GM23338 (cell line): Measurements from ENCODE around the gene RBMS2. TPM values are rescaled to one million over a fixed set of nuclear protein-coding genes. Genes with fewer than 3 reads are reported as not detected.

Experiments used
- ATAC-seq: fragments of 200-7000 bp; cut with Tn5 transposase; 3 replicates; pipeline ENCODE4 v1.9.1; 2020
- DNase-seq: peaks from one replicate; pipeline ENCODE4 v3.0.0-alpha.2; 2015; ENCODE audit warnings: low spot score
- H2AFZ ChIP-seq: fragments of 200-600 bp; sonication (generic); 2 replicates; pipeline ENCODE4 v1.8.0; 2016; ENCODE audit warnings: antibody characterized with exemption, mild to moderate bottlenecking, moderate library complexity
- H3F3A ChIP-seq: fragments of 200-600 bp; sonication (generic); replicated peaks from 2 replicates; pipeline ENCODE4 v1.8.0; 2017; ENCODE audit warnings: antibody characterized with exemption, mixed run types, low read depth
- H3K27ac ChIP-seq: fragments of 200-600 bp; sonication (generic); 2 replicates; pipeline ENCODE4 v1.6.1; 2016; ENCODE audit warnings: low read depth
- H3K27me3 ChIP-seq: fragments of 200-600 bp; sonication (generic); 2 replicates; pipeline ENCODE4 v1.8.0; 2016; ENCODE audit warnings: mild to moderate bottlenecking, mixed run types, moderate library complexity; ENCODE audit not compliant: insufficient read depth
- H3K36me3 ChIP-seq: fragments of 200-600 bp; sonication (generic); 2 replicates; pipeline ENCODE4 v1.8.0; 2016; ENCODE audit warnings: mild to moderate bottlenecking; ENCODE audit not compliant: insufficient read depth
- H3K4me1 ChIP-seq: fragments of 200-600 bp; sonication (generic); 2 replicates; pipeline ENCODE4 v1.8.0; 2016; ENCODE audit warnings: mild to moderate bottlenecking, moderate library complexity; ENCODE audit not compliant: insufficient read depth
- H3K4me2 ChIP-seq: fragments of 200-600 bp; sonication (generic); 2 replicates; pipeline ENCODE4 v1.7.1; 2017; ENCODE audit warnings: mixed run types
- H3K4me3 ChIP-seq: fragments of 200-600 bp; sonication (generic); 2 replicates; pipeline ENCODE4 v1.6.1; 2016; ENCODE audit warnings: mixed run types
- H3K79me2 ChIP-seq: fragments of 200-600 bp; sonication (generic); replicated peaks from 2 replicates; pipeline ENCODE4 v1.8.0; 2017; ENCODE audit warnings: mild to moderate bottlenecking; ENCODE audit not compliant: insufficient read depth
- H3K9me2 ChIP-seq: fragments of 200-600 bp; sonication (generic); 2 replicates; pipeline ENCODE4 v1.8.0; 2017; ENCODE audit not compliant: insufficient read depth
- H4K20me1 ChIP-seq: fragments of 200-600 bp; sonication (generic); replicated peaks from 2 replicates; pipeline ENCODE4 v1.8.0; 2017; ENCODE audit warnings: mild to moderate bottlenecking; ENCODE audit not compliant: insufficient read depth
- H3K27ac Mint-ChIP-seq: 2 replicates; pipeline ENCODE4 v1.8.0; 2020; ENCODE audit warnings: inconsistent platforms, mild to moderate bottlenecking, moderate library complexity, mixed read lengths
- H3K27me3 Mint-ChIP-seq: 3 replicates; pipeline ENCODE4 v1.8.0; 2022; ENCODE audit warnings: low read depth, mild to moderate bottlenecking, moderate library complexity, mixed read lengths, inconsistent platforms; ENCODE audit not compliant: insufficient read depth, poor library complexity
- H3K36me3 Mint-ChIP-seq: 3 replicates; pipeline ENCODE4 v1.8.0; 2021; ENCODE audit warnings: low read depth, mild to moderate bottlenecking, inconsistent platforms, moderate library complexity, mixed read lengths
- H3K4me1 Mint-ChIP-seq: 3 replicates; pipeline ENCODE4 v1.8.0; 2020; ENCODE audit warnings: mild to moderate bottlenecking, inconsistent platforms, mixed read lengths
- H3K4me3 Mint-ChIP-seq: 3 replicates; pipeline ENCODE4 v1.8.0; 2021; ENCODE audit warnings: moderate library complexity, mild to moderate bottlenecking, inconsistent platforms, mixed read lengths
- H3K9me3 Mint-ChIP-seq: 3 replicates; pipeline ENCODE4 v1.8.0; 2020; ENCODE audit warnings: moderate library complexity, mild to moderate bottlenecking, inconsistent platforms, mixed read lengths
- CREB1 ChIP-seq: fragments of 250-450 bp; sonication (Bioruptor Pico); IDR thresholded peaks from 2 replicates; pipeline ENCODE4 v1.5.0; 2020; ENCODE audit warnings: low read depth, mild to moderate bottlenecking, moderate library complexity
- ETS1 ChIP-seq: IDR thresholded peaks from 2 replicates; pipeline ENCODE4 v1.6.1; 2016; ENCODE audit warnings: antibody characterized with exemption
- EZH2 ChIP-seq: fragments of 200-600 bp; sonication (generic); IDR thresholded peaks from one replicate; pipeline ENCODE4 v1.8.0; 2017; ENCODE audit warnings: antibody characterized with exemption, mild to moderate bottlenecking, low read depth; ENCODE audit not compliant: unreplicated experiment
- EZH2phosphoT487 ChIP-seq: fragments of 200-600 bp; sonication (generic); IDR thresholded peaks from one replicate; pipeline ENCODE4 v1.8.1; 2018; ENCODE audit warnings: antibody characterized with exemption; ENCODE audit not compliant: unreplicated experiment
- JUNB ChIP-seq: IDR thresholded peaks from one replicate; pipeline ENCODE4 v1.6.1; 2016; ENCODE audit warnings: antibody characterized with exemption; ENCODE audit not compliant: unreplicated experiment
- NANOG ChIP-seq: IDR thresholded peaks from 2 replicates; pipeline ENCODE4 v1.6.1; 2016; ENCODE audit warnings: antibody characterized with exemption, borderline replicate concordance
- POLR2AphosphoS5 ChIP-seq: IDR thresholded peaks from 2 replicates; pipeline ENCODE4 v1.6.1; 2016; ENCODE audit warnings: antibody characterized with exemption, low read depth
- STAT1 ChIP-seq: IDR thresholded peaks from one replicate; pipeline ENCODE4 v1.6.1; 2016; ENCODE audit warnings: antibody characterized with exemption; ENCODE audit not compliant: unreplicated experiment
- ZNF114 ChIP-seq: fragments of 250-450 bp; sonication (Bioruptor Pico); IDR thresholded peaks from 2 replicates; pipeline ENCODE4 v1.5.0; 2020; ENCODE audit warnings: mild to moderate bottlenecking, moderate library complexity
- ZNF331 ChIP-seq: fragments of 250-450 bp; sonication (Bioruptor Pico); IDR thresholded peaks from 2 replicates; pipeline ENCODE4 v1.5.0; 2020; ENCODE audit warnings: low read depth, mild to moderate bottlenecking, moderate library complexity
- polyA plus RNA-seq: library from polyadenylated mRNA; unstranded; fragments of >200 nt; fragmentation: Nextera tagmentation; extraction: Ambion mirVana; gene quantifications from 2 replicates; pipeline ENCODE4 v1.2.1, GENCODE V29; 2016
- total RNA-seq: library from RNA; depleted of rRNA; stranded (reverse); fragments of >200 nt; shearing (Covaris generic); gene quantifications from 2 replicates; pipeline ENCODE4 v1.2.3, GENCODE V29; 2014
- TF ChIP-seq, protein P1 (sequence below): fragments of 250-450 bp; sonication (Bioruptor Pico); IDR thresholded peaks from 2 replicates; pipeline ENCODE4 v1.5.0; 2020; ENCODE audit warnings: mild to moderate bottlenecking, moderate library complexity
- TF ChIP-seq, protein P2 (sequence below), 2 experiments: fragments of 200-600 bp in 1 of 2; sonication (generic) in 1 of 2; conservative IDR thresholded peaks; 2 replicates each; pipeline versions ENCODE4 v1.5.1 to v1.6.1; 2016 to 2017; ENCODE audit warnings: antibody characterized with exemption in 2 of 2, low read depth in 2 of 2, mild to moderate bottlenecking in 2 of 2, moderate library complexity in 1 of 2
- TF ChIP-seq, protein P3 (sequence below): IDR thresholded peaks from one replicate; pipeline ENCODE4 v1.6.1; 2018; ENCODE audit warnings: antibody characterized with exemption; ENCODE audit not compliant: unreplicated experiment

Gene RBMS2
- total and polyA plus RNA-seq, 2 experiments from 2014 or later = 9.2 to 16.8 TPM

- Histone ChIP-seq H3K27ac (no peak overlapping the region), H3K4me1 (peaks cover 28% of the 10 kb centered on the region), H3K4me3 (no peak overlapping the region), H3K79me2 (no peaks in the 10 kb centered on the region), H3K36me3 (no peaks in the 10 kb centered on the region), H4K20me1 (no peaks in the 10 kb centered on the region), H3K27me3 (no peaks in the 10 kb centered on the region), H3K9me2 (no peaks in the 10 kb centered on the region), H3K4me2 (no peak overlapping the region), H2AFZ (no peak overlapping the region), H3F3A (0 out of 2 replicates have a peak, but pooled peaks cover 8% of the 10 kb centered on the region)
- Mint-ChIP-seq H3K36me3 (peaks cover 2% of the 10 kb centered on the region; the same call in 1 of the 3 replicates), H3K4me3 (no peak overlapping the region), H3K4me1 (peaks cover 27% of the 10 kb centered on the region), H3K9me3 (no peaks in the 10 kb centered on the region), H3K27ac (no peak overlapping the region), H3K27me3 (peaks cover 1% of the 10 kb centered on the region)
- DNase-seq = no peak
- ATAC-seq = no peak
- no peak for TF ChIP-seq NANOG
- no peak for TF ChIP-seq CREB1 (CRISPR knock-in tag)
- no peak for TF ChIP-seq STAT1
- TF ChIP-seq ZNF114 (CRISPR knock-in tag) = no peak
- TF ChIP-seq, protein P1, sequence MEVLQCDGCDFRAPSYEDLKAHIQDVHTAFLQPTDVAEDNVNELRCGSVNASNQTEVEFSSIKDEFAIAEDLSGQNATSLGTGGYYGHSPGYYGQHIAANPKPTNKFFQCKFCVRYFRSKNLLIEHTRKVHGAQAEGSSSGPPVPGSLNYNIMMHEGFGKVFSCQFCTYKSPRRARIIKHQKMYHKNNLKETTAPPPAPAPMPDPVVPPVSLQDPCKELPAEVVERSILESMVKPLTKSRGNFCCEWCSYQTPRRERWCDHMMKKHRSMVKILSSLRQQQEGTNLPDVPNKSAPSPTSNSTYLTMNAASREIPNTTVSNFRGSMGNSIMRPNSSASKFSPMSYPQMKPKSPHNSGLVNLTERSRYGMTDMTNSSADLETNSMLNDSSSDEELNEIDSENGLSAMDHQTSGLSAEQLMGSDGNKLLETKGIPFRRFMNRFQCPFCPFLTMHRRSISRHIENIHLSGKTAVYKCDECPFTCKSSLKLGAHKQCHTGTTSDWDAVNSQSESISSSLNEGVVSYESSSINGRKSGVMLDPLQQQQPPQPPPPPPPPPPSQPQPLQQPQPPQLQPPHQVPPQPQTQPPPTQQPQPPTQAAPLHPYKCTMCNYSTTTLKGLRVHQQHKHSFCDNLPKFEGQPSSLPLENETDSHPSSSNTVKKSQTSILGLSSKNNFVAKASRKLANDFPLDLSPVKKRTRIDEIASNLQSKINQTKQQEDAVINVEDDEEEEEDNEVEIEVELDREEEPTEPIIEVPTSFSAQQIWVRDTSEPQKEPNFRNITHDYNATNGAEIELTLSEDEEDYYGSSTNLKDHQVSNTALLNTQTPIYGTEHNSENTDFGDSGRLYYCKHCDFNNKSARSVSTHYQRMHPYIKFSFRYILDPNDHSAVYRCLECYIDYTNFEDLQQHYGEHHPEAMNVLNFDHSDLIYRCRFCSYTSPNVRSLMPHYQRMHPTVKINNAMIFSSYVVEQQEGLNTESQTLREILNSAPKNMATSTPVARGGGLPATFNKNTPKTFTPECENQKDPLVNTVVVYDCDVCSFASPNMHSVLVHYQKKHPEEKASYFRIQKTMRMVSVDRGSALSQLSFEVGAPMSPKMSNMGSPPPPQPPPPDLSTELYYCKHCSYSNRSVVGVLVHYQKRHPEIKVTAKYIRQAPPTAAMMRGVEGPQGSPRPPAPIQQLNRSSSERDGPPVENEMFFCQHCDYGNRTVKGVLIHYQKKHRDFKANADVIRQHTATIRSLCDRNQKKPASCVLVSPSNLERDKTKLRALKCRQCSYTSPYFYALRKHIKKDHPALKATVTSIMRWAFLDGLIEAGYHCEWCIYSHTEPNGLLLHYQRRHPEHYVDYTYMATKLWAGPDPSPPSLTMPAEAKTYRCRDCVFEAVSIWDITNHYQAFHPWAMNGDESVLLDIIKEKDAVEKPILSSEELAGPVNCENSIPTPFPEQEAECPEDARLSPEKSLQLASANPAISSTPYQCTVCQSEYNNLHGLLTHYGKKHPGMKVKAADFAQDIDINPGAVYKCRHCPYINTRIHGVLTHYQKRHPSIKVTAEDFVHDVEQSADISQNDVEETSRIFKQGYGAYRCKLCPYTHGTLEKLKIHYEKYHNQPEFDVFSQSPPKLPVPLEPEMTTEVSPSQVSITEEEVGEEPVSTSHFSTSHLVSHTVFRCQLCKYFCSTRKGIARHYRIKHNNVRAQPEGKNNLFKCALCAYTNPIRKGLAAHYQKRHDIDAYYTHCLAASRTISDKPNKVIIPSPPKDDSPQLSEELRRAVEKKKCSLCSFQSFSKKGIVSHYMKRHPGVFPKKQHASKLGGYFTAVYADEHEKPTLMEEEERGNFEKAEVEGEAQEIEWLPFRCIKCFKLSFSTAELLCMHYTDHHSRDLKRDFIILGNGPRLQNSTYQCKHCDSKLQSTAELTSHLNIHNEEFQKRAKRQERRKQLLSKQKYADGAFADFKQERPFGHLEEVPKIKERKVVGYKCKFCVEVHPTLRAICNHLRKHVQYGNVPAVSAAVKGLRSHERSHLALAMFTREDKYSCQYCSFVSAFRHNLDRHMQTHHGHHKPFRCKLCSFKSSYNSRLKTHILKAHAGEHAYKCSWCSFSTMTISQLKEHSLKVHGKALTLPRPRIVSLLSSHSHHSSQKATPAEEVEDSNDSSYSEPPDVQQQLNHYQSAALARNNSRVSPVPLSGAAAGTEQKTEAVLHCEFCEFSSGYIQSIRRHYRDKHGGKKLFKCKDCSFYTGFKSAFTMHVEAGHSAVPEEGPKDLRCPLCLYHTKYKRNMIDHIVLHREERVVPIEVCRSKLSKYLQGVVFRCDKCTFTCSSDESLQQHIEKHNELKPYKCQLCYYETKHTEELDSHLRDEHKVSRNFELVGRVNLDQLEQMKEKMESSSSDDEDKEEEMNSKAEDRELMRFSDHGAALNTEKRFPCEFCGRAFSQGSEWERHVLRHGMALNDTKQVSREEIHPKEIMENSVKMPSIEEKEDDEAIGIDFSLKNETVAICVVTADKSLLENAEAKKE (CRISPR knock-in tag) = no peak
- no peak for TF ChIP-seq POLR2AphosphoS5
- TF ChIP-seq, protein P2, sequence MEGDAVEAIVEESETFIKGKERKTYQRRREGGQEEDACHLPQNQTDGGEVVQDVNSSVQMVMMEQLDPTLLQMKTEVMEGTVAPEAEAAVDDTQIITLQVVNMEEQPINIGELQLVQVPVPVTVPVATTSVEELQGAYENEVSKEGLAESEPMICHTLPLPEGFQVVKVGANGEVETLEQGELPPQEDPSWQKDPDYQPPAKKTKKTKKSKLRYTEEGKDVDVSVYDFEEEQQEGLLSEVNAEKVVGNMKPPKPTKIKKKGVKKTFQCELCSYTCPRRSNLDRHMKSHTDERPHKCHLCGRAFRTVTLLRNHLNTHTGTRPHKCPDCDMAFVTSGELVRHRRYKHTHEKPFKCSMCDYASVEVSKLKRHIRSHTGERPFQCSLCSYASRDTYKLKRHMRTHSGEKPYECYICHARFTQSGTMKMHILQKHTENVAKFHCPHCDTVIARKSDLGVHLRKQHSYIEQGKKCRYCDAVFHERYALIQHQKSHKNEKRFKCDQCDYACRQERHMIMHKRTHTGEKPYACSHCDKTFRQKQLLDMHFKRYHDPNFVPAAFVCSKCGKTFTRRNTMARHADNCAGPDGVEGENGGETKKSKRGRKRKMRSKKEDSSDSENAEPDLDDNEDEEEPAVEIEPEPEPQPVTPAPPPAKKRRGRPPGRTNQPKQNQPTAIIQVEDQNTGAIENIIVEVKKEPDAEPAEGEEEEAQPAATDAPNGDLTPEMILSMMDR (conservative IDR thresholded peaks at IDR 0.05; ENCODE audit: low read depth in 2 of 2) = no peak
- no peak for TF ChIP-seq EZH2
- no peak for TF ChIP-seq JUNB
- TF ChIP-seq, protein P3, sequence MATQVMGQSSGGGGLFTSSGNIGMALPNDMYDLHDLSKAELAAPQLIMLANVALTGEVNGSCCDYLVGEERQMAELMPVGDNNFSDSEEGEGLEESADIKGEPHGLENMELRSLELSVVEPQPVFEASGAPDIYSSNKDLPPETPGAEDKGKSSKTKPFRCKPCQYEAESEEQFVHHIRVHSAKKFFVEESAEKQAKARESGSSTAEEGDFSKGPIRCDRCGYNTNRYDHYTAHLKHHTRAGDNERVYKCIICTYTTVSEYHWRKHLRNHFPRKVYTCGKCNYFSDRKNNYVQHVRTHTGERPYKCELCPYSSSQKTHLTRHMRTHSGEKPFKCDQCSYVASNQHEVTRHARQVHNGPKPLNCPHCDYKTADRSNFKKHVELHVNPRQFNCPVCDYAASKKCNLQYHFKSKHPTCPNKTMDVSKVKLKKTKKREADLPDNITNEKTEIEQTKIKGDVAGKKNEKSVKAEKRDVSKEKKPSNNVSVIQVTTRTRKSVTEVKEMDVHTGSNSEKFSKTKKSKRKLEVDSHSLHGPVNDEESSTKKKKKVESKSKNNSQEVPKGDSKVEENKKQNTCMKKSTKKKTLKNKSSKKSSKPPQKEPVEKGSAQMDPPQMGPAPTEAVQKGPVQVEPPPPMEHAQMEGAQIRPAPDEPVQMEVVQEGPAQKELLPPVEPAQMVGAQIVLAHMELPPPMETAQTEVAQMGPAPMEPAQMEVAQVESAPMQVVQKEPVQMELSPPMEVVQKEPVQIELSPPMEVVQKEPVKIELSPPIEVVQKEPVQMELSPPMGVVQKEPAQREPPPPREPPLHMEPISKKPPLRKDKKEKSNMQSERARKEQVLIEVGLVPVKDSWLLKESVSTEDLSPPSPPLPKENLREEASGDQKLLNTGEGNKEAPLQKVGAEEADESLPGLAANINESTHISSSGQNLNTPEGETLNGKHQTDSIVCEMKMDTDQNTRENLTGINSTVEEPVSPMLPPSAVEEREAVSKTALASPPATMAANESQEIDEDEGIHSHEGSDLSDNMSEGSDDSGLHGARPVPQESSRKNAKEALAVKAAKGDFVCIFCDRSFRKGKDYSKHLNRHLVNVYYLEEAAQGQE = no peak
- TF ChIP-seq ZNF331 = no peak
- no peak for TF ChIP-seq EZH2phosphoT487
- no peak for TF ChIP-seq ETS1
Observed at GRCh38 chr12:56585098-56585497, 63.5 kb downstream of the RBMS2 start.
